H1 (cell line): ENCODE results near the gene TNS1. TPM values are rescaled to one million over a fixed set of nuclear protein-coding genes. Genes with fewer than 3 reads are reported as not detected.

Source experiments
- CTCF ChIA-PET: fragments of 300-600 bp; sonication (Branson Sonifier 250); formaldehyde crosslinking; loops from one replicate; lab custom pipeline; 2021; ENCODE audit not compliant: partially characterized antibody; lab: Charles Lee
- POLR2A ChIA-PET: fragments of 300-600 bp; sonication (Branson Sonifier 250); formaldehyde crosslinking; loops from one replicate; lab custom pipeline; 2021; ENCODE audit warnings: inconsistent platforms; ENCODE audit not compliant: partially characterized antibody; lab: Charles Lee
- DNase-seq, 2 experiments: peaks; one replicate each; pipeline versions ENCODE4 v3.0.0 to v3.0.0-alpha.2; 2010 to 2022; ENCODE audit warnings: low spot score in 2 of 2, low read depth in 1 of 2, mixed read lengths in 1 of 2
- FAIRE-seq: peaks from 2 replicates; lab custom pipeline; 2011; peaks lifted over from hg19 to GRCh38; lab: Jason Lieb, UNC
- H2AFZ ChIP-seq: 2 replicates; pipeline ENCODE4 v1.8.1; 2012; ENCODE audit warnings: low read length, inconsistent platforms
- H2AK5ac ChIP-seq: 2 replicates; pipeline ENCODE4 v1.6.1; 2013; ENCODE audit warnings: low read depth, low read length
- H2BK120ac ChIP-seq: replicated peaks from 2 replicates; pipeline ENCODE3; 2013; ENCODE audit warnings: low read depth, low read length, inconsistent platforms
- H2BK12ac ChIP-seq: 2 replicates; pipeline ENCODE4 v1.6.1; 2013; ENCODE audit warnings: low read depth, low read length
- H2BK15ac ChIP-seq: 2 replicates; pipeline ENCODE4 v1.6.1; 2013; ENCODE audit warnings: low read length
- H2BK20ac ChIP-seq: 2 replicates; pipeline ENCODE4 v1.6.1; 2013; ENCODE audit warnings: low read length
- H2BK5ac ChIP-seq: 2 replicates; pipeline ENCODE4 v1.6.1; 2013; ENCODE audit warnings: low read depth, low read length
- H3K14ac ChIP-seq: 2 replicates; pipeline ENCODE4 v1.6.1; 2013; ENCODE audit warnings: inconsistent platforms; ENCODE audit not compliant: insufficient read length
- H3K18ac ChIP-seq: 2 replicates; pipeline ENCODE4 v1.6.1; 2013; ENCODE audit warnings: low read length; ENCODE audit errors: extremely low read depth
- H3K23ac ChIP-seq: 2 replicates; pipeline ENCODE4 v1.6.1; 2013; ENCODE audit warnings: inconsistent platforms; ENCODE audit not compliant: insufficient read length
- H3K23me2 ChIP-seq: 2 replicates; pipeline ENCODE4 v1.6.1; 2013; ENCODE audit warnings: low read depth, low read length
- H3K27ac ChIP-seq: 2 replicates; pipeline ENCODE4 v1.6.1; 2011; ENCODE audit warnings: low read depth, low read length, inconsistent platforms
- H3K27me3 ChIP-seq, 4 experiments: replicated peaks in 1 of 4; 1 replicate in 1 of 4; 2 replicates in 3 of 4; pipeline versions ENCODE4 v1.6.1 to v1.8.1; 2011 to 2013; ENCODE audit warnings: low read length in 3 of 4, mild to moderate bottlenecking in 3 of 4, inconsistent platforms in 2 of 4, mixed read lengths in 2 of 4, moderate library complexity in 1 of 4; ENCODE audit not compliant: control insufficient read depth in 3 of 4, insufficient read depth in 3 of 4; ENCODE audit errors: extremely low read depth in 1 of 4
- H3K36me3 ChIP-seq, 4 experiments: 2 replicates each; pipeline versions ENCODE4 v1.6.1 to v1.8.1; 2011 to 2013; ENCODE audit warnings: mild to moderate bottlenecking in 4 of 4, low read length in 3 of 4, moderate library complexity in 2 of 4, control low read depth in 1 of 4, inconsistent platforms in 1 of 4; ENCODE audit not compliant: insufficient read depth in 4 of 4, control insufficient read depth in 2 of 4
- H3K4ac ChIP-seq: replicated peaks from 2 replicates; pipeline ENCODE3; 2013; ENCODE audit warnings: low read length, low read depth, mixed read lengths, inconsistent platforms; ENCODE audit not compliant: insufficient read length
- H3K4me1 ChIP-seq, 4 experiments: replicated peaks in 1 of 4; 1 replicate in 1 of 4; 2 replicates in 3 of 4; pipeline versions ENCODE4 v1.6.1 to v1.8.1; 2011 to 2013; ENCODE audit warnings: low read length in 3 of 4, inconsistent platforms in 2 of 4, mixed read lengths in 1 of 4; ENCODE audit not compliant: insufficient read depth in 4 of 4, control insufficient read depth in 3 of 4
- H3K4me2 ChIP-seq, 2 experiments: 2 replicates each; pipeline versions ENCODE4 v1.6.1 to v1.8.1; 2011 to 2013; ENCODE audit warnings: low read depth in 2 of 2, low read length in 2 of 2, control low read depth in 1 of 2, inconsistent platforms in 1 of 2, mild to moderate bottlenecking in 1 of 2; ENCODE audit not compliant: insufficient read depth in 1 of 2
- H3K4me3 ChIP-seq, 4 experiments: fragments of 200-600, 300-600 bp in 1 of 4; sonication (generic), shearing (Covaris generic), sonication (Bioruptor Twin) in 1 of 4; 2 replicates each; pipeline versions ENCODE4 v1.5.1 to v1.8.1; 2011 to 2016; ENCODE audit warnings: low read length in 4 of 4, low read depth in 3 of 4, control low read depth in 2 of 4, inconsistent platforms in 2 of 4, mild to moderate bottlenecking in 2 of 4, mixed read lengths in 1 of 4, moderate library complexity in 1 of 4; ENCODE audit not compliant: insufficient read depth in 2 of 4; ENCODE audit errors: extremely low read depth in 1 of 4
- H3K56ac ChIP-seq: replicated peaks from 2 replicates; pipeline ENCODE3; 2013; ENCODE audit warnings: low read depth, mild to moderate bottlenecking, mixed read lengths, low read length, inconsistent platforms; ENCODE audit not compliant: insufficient read length
- H3K79me1 ChIP-seq: 2 replicates; pipeline ENCODE4 v1.6.1; 2013; ENCODE audit warnings: low read depth, low read length, control low read depth
- H3K79me2 ChIP-seq, 2 experiments: 2 replicates each; pipeline versions ENCODE4 v1.6.1 to v1.8.1; 2012 to 2013; ENCODE audit warnings: low read length in 2 of 2, mild to moderate bottlenecking in 2 of 2, inconsistent platforms in 1 of 2; ENCODE audit not compliant: insufficient read depth in 2 of 2, control insufficient read depth in 1 of 2
- H3K9ac ChIP-seq, 4 experiments: replicated peaks in 1 of 4; 1 replicate in 1 of 4; 2 replicates in 3 of 4; pipeline versions ENCODE4 v1.6.1 to v1.8.1; 2011 to 2013; ENCODE audit warnings: low read depth in 3 of 4, low read length in 3 of 4, control low read depth in 2 of 4, mild to moderate bottlenecking in 2 of 4, moderate library complexity in 2 of 4, inconsistent platforms in 1 of 4; ENCODE audit errors: extremely low read depth in 1 of 4
- H3K9me3 ChIP-seq, 2 experiments: 2 replicates each; pipeline versions ENCODE4 v1.6.1 to v1.8.1; 2012 to 2013; ENCODE audit warnings: mild to moderate bottlenecking in 2 of 2, moderate library complexity in 2 of 2, control low read depth in 1 of 2, inconsistent platforms in 1 of 2, low read depth in 1 of 2, low read length in 1 of 2, mixed read lengths in 1 of 2; ENCODE audit not compliant: insufficient read depth in 2 of 2
- H4K20me1 ChIP-seq, 2 experiments: replicated peaks in 1 of 2; 2 replicates each; pipeline versions ENCODE3 to v1.8.1; 2011 to 2013; ENCODE audit warnings: inconsistent platforms in 2 of 2, low read length in 2 of 2, mild to moderate bottlenecking in 1 of 2; ENCODE audit not compliant: insufficient read depth in 2 of 2, control insufficient read depth in 1 of 2
- H4K5ac ChIP-seq: 2 replicates; pipeline ENCODE4 v1.6.1; 2013; ENCODE audit warnings: low read length, low read depth, mixed read lengths, inconsistent platforms; ENCODE audit not compliant: insufficient read length
- H4K8ac ChIP-seq: 2 replicates; pipeline ENCODE4 v1.8.0; 2013; ENCODE audit warnings: mild to moderate bottlenecking, moderate library complexity, low read length, inconsistent platforms; ENCODE audit not compliant: insufficient read depth; ENCODE audit errors: extremely low read depth
- H4K91ac ChIP-seq: replicated peaks from 2 replicates; pipeline ENCODE3; 2013; ENCODE audit warnings: low read length, mixed read lengths, inconsistent platforms; ENCODE audit not compliant: insufficient read length
- CTBP2 ChIP-seq: IDR thresholded peaks from 2 replicates; pipeline ENCODE4 v1.7.0; 2011; ENCODE audit warnings: borderline replicate concordance, mild to moderate bottlenecking, moderate library complexity, mixed read lengths, low read length; ENCODE audit not compliant: insufficient read depth, insufficient read length
- RAD21 ChIP-seq, 2 experiments: IDR thresholded peaks in 1 of 2; conservative IDR thresholded peaks in 1 of 2; 2 replicates each; pipeline ENCODE4 v1.6.1; 2011; ENCODE audit warnings: low read depth in 2 of 2, low read length in 2 of 2, improper control_type of control experiment in 1 of 2, inconsistent platforms in 1 of 2, mild to moderate bottlenecking in 1 of 2, moderate library complexity in 1 of 2
- SAP30 ChIP-seq: fragments of 300-600 bp; sonication (generic); IDR thresholded peaks from 2 replicates; pipeline ENCODE4 v1.7.1; 2012; ENCODE audit warnings: low read length, moderate library complexity, mild to moderate bottlenecking, inconsistent platforms; ENCODE audit not compliant: insufficient read depth, insufficient replicate concordance
- SIRT6 ChIP-seq: IDR thresholded peaks from one replicate; pipeline ENCODE4 v1.7.1; 2012; ENCODE audit warnings: low read length, inconsistent platforms
- SIX5 ChIP-seq: IDR thresholded peaks from 2 replicates; pipeline ENCODE4 v1.6.1; 2011; ENCODE audit warnings: mild to moderate bottlenecking, low read depth, low read length
- TAF1 ChIP-seq: IDR thresholded peaks from 2 replicates; pipeline ENCODE4 v1.6.1; 2011; ENCODE audit warnings: mild to moderate bottlenecking, low read depth, low read length
- TEAD4 ChIP-seq: IDR thresholded peaks from 2 replicates; pipeline ENCODE4 v1.6.1; 2012; ENCODE audit warnings: low read depth, low read length, inconsistent platforms, mixed read lengths
- WGBS, 2 experiments: shearing (Covaris generic) in 1 of 2; methylation state at CpG; one replicate each; pipeline versions ENCODE4 v1.1.6 to v1.1.7; 2013 to 2015; ENCODE audit warnings: low lambda C conversion rate in 2 of 2, mixed read lengths in 2 of 2, inconsistent platforms in 1 of 2, low coverage in 1 of 2, missing lambda C conversion rate in 1 of 2; ENCODE audit not compliant: insufficient replicate concordance in 2 of 2, insufficient coverage in 1 of 2, insufficient read length in 1 of 2; ENCODE audit errors: extremely low coverage in 1 of 2, missing lambda C conversion rate in 1 of 2; 5-methylcytosine and 5-hydroxymethylcytosine counted together
- polyA plus RNA-seq, 7 experiments: library from polyadenylated mRNA; depleted of rRNA in 3 of 7; stranded (reverse) in 5 of 7; unstranded in 2 of 7; fragments of >200 nt in 5 of 7; fragments of 200-250 nt in 2 of 7; gene quantifications; 1 replicate in 5 of 7; 2 replicates in 1 of 7; 4 replicates in 1 of 7; pipeline versions ENCODE4 v1.2.1 to v1.2.3, GENCODE V29; 2011 to 2013; ENCODE audit warnings: missing spikeins in 2 of 7, mixed read lengths in 2 of 7
- total RNA-seq: library from RNA; stranded (reverse); fragmentation: NEBNext Ultra II Directional; extraction: Animal tissue kit (Norgen Biotek cat#: 25700); gene quantifications from 2 replicates; pipeline ENCODE4 v1.2.1, GENCODE V29; 2021
- TF ChIP-seq, protein P1 (sequence below): IDR thresholded peaks from 2 replicates; pipeline ENCODE4 v1.6.1; 2012; ENCODE audit warnings: inconsistent platforms
- TF ChIP-seq, protein P2 (sequence below): IDR thresholded peaks from 2 replicates; pipeline ENCODE4 v1.6.1; 2012; ENCODE audit warnings: low read length, inconsistent platforms

The TNS1 gene
- total and polyA plus RNA-seq, 2 of the 8 experiments (the other 6 are each of a cell fraction or from before 2014, with no cell fraction given), result 1.5 to 5.1 TPM

DNA sequence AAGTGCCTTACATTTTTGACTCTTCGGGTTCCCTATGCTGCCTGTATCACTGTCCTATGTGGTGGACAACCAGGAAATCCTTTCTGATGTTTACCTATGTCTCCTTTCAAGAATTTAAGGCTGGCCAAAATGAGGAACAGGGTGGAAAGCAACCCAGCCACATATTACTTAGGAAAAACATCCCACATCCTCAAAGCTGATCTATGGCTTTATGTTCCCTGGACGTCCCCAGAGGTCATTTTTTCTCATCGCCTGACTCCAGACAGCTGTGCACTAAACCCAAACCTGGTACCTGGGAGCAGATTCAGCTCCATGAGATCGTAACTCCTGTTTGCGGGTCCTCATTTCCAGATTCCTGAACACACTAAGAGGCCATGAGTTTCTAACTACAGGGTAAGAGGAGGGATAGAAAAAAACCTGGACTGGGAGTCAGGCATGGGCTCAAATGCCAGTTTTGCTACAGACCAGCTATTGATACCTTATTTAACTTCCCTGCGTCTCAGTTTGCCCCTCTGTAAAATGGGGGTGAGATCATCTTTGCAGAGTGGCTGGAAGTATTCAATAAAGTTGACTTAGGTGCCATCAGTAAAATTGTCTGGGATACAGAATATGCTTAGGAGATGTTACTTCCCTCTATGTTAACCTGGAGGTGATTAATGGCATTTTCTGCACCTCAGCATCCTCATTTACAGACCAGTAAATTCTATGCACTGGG is 70.8 kb downstream of the TNS1 start:
- Histone ChIP-seq H4K91ac (no peak overlapping the region), H3K23ac (no peak overlapping the region), H3K9ac (no peak overlapping the region), H2BK15ac (no peak overlapping the region), H3K27me3 (no peaks in the 10 kb centered on the region), H3K4me2 (no peak overlapping the region), H2BK5ac (no peak overlapping the region), H3K79me1 (no peaks in the 10 kb centered on the region), H2BK12ac (no peak overlapping the region), H3K56ac (no peak overlapping the region), H3K79me2 (no peaks in the 10 kb centered on the region), H3K27ac (no peak overlapping the region), H3K18ac (no peak overlapping the region), H3K4ac (no peak overlapping the region), H4K20me1 (no peaks in the 10 kb centered on the region), H3K36me3 (no peaks in the 10 kb centered on the region), H3K9me3 (no peaks in the 10 kb centered on the region), H3K4me3 (no peak overlapping the region), H4K8ac (no peak overlapping the region), H3K14ac (no peak overlapping the region), H3K23me2 (no peaks in the 10 kb centered on the region), H2AFZ (no peak overlapping the region), H4K5ac (no peak overlapping the region), H2BK20ac (no peak overlapping the region), H2BK120ac (no peak overlapping the region), H2AK5ac (no peak overlapping the region), H3K4me1 (peaks cover 11 to 29% (median 18%) of the 10 kb centered on the region in 4 experiments)
- ChIA-PET CTCF (interaction anchor here (0.8 to 8.9 kb wide), 27 partner anchors 13 to 539 kb away, joined by 3 to 83 read pairs (median 6); no protein-coding TSS in a partner anchor), POLR2A (interaction anchor here (1.2 to 1.8 kb wide), 3 partner anchors 9 to 54 kb away, joined by 3 to 8 read pairs (median 7); no protein-coding TSS in a partner anchor)
- DNase-seq, result no peak
- FAIRE-seq, result no peak
- 91% methylated on average over 6 of the region's 6 CpGs; no CpG with 5 or more reads in 1 of the 2 experiments for whole genome bisulfite sequencing, 2 experiments
- TF ChIP-seq TAF1 (no peak), SAP30 (no peak), CTBP2 (no peak), SIRT6 (no peak), RAD21 (IDR thresholded peaks at IDR 0.05 in 1 of 2, conservative IDR thresholded peaks at IDR 0.05 in 1 of 2; ENCODE audit: low read depth in 2 of 2, low read length in 2 of 2) (no peak), SIX5 (no peak), TEAD4 (no peak)
- TF ChIP-seq, protein P1, sequence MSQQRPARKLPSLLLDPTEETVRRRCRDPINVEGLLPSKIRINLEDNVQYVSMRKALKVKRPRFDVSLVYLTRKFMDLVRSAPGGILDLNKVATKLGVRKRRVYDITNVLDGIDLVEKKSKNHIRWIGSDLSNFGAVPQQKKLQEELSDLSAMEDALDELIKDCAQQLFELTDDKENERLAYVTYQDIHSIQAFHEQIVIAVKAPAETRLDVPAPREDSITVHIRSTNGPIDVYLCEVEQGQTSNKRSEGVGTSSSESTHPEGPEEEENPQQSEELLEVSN, result no peak
- TF ChIP-seq, protein P2, sequence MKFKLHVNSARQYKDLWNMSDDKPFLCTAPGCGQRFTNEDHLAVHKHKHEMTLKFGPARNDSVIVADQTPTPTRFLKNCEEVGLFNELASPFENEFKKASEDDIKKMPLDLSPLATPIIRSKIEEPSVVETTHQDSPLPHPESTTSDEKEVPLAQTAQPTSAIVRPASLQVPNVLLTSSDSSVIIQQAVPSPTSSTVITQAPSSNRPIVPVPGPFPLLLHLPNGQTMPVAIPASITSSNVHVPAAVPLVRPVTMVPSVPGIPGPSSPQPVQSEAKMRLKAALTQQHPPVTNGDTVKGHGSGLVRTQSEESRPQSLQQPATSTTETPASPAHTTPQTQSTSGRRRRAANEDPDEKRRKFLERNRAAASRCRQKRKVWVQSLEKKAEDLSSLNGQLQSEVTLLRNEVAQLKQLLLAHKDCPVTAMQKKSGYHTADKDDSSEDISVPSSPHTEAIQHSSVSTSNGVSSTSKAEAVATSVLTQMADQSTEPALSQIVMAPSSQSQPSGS, result no peak
